GM12872 (cell line): ENCODE results near the gene SIRT3.

Experiments
- CTCF ChIP-seq: IDR thresholded peaks from 3 replicates; pipeline ENCODE4 v1.5.1; 2011; ENCODE audit warnings: low read depth, mild to moderate bottlenecking, low read length, moderate library complexity; ENCODE audit not compliant: insufficient read depth

SIRT3 gene

DNA sequence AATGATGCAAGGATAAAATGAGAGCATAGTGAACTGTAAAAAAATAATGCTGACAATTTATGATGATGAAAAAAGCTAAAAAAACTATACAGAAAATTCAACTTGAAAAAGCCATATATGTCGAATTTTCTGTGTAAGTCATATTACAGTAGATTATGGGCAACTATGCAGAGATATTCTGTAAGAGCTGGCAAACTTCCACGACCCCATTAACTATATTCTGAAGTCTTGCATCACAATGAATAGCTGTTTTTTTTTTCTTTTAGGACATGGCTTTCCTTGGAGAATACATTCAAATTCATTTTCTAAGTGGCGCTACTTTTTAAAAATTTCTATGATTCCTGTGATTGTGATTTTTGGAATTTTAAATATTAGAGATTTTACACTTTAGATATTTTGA, 19.0 kb upstream of the SIRT3 start:
- no peak for TF ChIP-seq CTCF

DNA sequence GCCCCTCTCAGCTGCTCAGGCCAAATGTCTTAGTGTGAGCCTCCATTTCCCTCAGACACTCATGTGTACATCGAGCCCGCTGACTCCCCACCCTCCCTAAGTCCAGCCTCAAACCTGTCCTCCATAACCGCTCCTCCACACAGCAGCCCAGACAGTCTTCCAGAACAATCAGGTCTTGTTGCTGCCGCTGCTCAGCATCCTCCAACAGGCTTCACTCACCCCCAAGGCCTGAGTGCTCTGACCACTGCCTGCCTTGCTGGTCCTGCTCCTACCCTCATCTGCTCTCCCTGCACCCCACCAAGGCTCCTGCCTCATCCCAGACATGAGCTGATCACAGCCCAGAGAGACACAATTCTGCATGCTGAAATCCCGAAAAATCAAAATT, 17.7 kb upstream of the SIRT3 start:
- TF ChIP-seq CTCF: no peak

- TF ChIP-seq CTCF: no peak
Measured at GRCh38 chr11:253160-253885, 17.2 kb upstream of the SIRT3 start.

DNA sequence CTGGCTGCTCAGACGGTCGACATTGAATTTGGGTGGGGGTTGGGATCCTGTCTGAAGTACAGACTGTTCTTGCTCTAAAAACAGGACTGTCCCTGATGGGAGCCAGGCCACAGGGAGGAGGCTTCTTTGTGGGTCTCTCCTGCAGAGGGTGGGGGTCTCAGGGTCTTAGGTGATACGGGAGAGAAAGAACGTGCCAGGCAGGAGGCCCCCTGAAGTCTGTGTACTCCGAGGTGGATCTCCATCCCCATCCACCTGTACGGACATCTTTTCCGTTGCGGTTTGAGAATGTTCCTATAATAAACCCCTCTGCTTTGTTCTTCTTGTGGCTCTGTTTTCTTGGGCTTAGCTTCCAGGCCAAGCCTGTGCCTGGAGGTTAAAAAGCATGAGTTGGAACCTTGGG, 16.5 kb upstream of the SIRT3 start:
- TF ChIP-seq CTCF: no peak

GRCh38 chr11:251550-251949, 15.4 kb upstream of the SIRT3 start:
- TF ChIP-seq CTCF: no peak

GRCh38 chr11:250740-251299, 14.7 kb upstream of the SIRT3 start:
- TF ChIP-seq CTCF: peak; percentile 86

GRCh38 chr11:250274-250673, 14.1 kb upstream of the SIRT3 start:
- no peak for TF ChIP-seq CTCF
